ENCODE data around the gene CHST3.

DNA sequence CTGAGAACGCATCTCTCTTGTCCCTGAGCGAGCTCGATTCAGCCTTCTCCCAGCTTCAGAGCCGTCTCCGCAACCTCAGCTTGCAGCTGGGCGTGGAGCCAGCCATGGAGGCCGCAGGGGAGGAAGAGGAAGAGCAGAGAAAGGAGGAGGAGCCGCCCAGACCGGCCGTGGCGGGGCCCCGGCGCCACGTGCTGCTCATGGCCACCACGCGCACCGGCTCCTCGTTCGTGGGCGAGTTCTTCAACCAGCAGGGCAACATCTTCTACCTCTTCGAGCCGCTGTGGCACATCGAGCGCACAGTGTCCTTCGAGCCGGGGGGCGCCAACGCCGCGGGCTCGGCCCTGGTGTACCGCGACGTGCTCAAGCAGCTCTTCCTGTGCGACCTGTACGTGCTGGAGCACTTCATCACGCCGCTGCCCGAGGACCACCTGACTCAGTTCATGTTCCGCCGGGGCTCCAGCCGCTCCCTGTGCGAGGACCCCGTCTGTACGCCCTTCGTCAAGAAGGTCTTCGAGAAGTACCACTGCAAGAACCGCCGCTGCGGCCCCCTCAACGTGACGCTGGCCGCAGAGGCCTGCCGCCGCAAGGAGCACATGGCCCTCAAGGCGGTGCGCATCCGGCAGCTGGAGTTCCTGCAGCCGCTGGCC is 43.2 kb downstream of the CHST3 start:
- TF ChIP-seq, protein P1, sequence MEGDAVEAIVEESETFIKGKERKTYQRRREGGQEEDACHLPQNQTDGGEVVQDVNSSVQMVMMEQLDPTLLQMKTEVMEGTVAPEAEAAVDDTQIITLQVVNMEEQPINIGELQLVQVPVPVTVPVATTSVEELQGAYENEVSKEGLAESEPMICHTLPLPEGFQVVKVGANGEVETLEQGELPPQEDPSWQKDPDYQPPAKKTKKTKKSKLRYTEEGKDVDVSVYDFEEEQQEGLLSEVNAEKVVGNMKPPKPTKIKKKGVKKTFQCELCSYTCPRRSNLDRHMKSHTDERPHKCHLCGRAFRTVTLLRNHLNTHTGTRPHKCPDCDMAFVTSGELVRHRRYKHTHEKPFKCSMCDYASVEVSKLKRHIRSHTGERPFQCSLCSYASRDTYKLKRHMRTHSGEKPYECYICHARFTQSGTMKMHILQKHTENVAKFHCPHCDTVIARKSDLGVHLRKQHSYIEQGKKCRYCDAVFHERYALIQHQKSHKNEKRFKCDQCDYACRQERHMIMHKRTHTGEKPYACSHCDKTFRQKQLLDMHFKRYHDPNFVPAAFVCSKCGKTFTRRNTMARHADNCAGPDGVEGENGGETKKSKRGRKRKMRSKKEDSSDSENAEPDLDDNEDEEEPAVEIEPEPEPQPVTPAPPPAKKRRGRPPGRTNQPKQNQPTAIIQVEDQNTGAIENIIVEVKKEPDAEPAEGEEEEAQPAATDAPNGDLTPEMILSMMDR (IDR thresholded peaks at IDR 0.05) = no peak
- TF ChIP-seq POLR2A (IDR thresholded peaks at IDR 0.05) = no peak

Measured in breast epithelium (tissue), 3 donors.